OCI-LY3 (cell line): Measurements from ENCODE around the gene ZNF814.

Experiments
- CTCF ChIP-seq: fragments of 200-600, 300-600 bp; sonication (generic); IDR thresholded peaks from 2 replicates; pipeline ENCODE4 v1.5.1; 2014; ENCODE audit warnings: antibody characterized with exemption, low read length, low read depth
- EZH2phosphoT487 ChIP-seq: fragments of 200-600 bp; shearing (Covaris generic); IDR thresholded peaks from 2 replicates; pipeline ENCODE4 v1.6.1; 2018; ENCODE audit warnings: antibody characterized with exemption, mixed run types, low read depth

GRCh38 chr19:57872450-57872849 is 16.4 kb downstream of the ZNF814 start:
- TF ChIP-seq CTCF (no peak), EZH2phosphoT487 (no peak)
